PC-3 (cell line): ENCODE measurements around the gene CERS2.

Experiments used
- CTCF ChIP-seq: fragments of 300-600 bp; sonication (generic); conservative IDR thresholded peaks from 2 replicates; pipeline ENCODE4 v1.5.1; 2017; ENCODE audit warnings: antibody characterized with exemption, low read depth, mild to moderate bottlenecking, low read length
- EZH2 ChIP-seq: fragments of 300-600 bp; sonication (generic); IDR thresholded peaks from one replicate; pipeline ENCODE4 v1.6.1; 2017; ENCODE audit warnings: antibody characterized with exemption, mild to moderate bottlenecking, low read length; ENCODE audit not compliant: unreplicated experiment
- EZH2phosphoT487 ChIP-seq: fragments of 300-600 bp; sonication (generic); IDR thresholded peaks from 2 replicates; pipeline ENCODE4 v1.6.1; 2018; ENCODE audit warnings: mild to moderate bottlenecking, antibody characterized with exemption, low read length, borderline replicate concordance

GRCh38 chr1:150967936-150968335 is 6.7 kb downstream of the CERS2 start:
- TF ChIP-seq CTCF, result no peak
- TF ChIP-seq EZH2, result no peak
- no peak for TF ChIP-seq EZH2phosphoT487
